ENCODE results near the gene ROM1. TPM values are rescaled to one million over a fixed set of nuclear protein-coding genes. Genes with fewer than 3 reads are reported as not detected.
"Not testable (repeated sequence)": the region's sequence is repeated elsewhere in the genome, so short reads cannot be mapped to it uniquely, and the experiment has no call there.

Gene ROM1
- polyA plus RNA-seq, 3 donors: 0.51 to 1.4 (median 0.75) TPM

GRCh38 chr11:62567018-62567633 lies 45.9 kb upstream of the ROM1 start:
- Histone ChIP-seq H2AFZ (ENCODE audit: insufficient read depth, low read depth, low read length, poor library complexity, severe bottlenecking) (no peak overlapping the region), H3K27me3 (ENCODE audit: control insufficient read depth in 2 of 2, insufficient read depth in 2 of 2, low read length in 2 of 2) (no peaks in the 10 kb centered on the region), H3K4me1 (ENCODE audit: control insufficient read depth in 1 of 2, insufficient read depth in 2 of 2, low read length in 2 of 2) (peaks cover 0 to 15% of the 10 kb centered on the region in 2 donors), H3K27ac (ENCODE audit: low read depth in 1 of 2, low read length in 2 of 2) (peak overlapping the region in 1 of 2 donors; percentile 59), H3K9ac (ENCODE audit: insufficient read depth, low read length, poor library complexity, severe bottlenecking) (no peak overlapping the region), H3K4me2 (replicated peaks; ENCODE audit: extremely low read depth, low read length, poor library complexity, severe bottlenecking) (no peak overlapping the region), H4K20me1 (ENCODE audit: insufficient read depth, low read length) (peaks cover 68% of the 10 kb centered on the region), H3K79me2 (ENCODE audit: insufficient read depth, low read length) (peaks cover 93% of the 10 kb centered on the region), H3K4me3 (replicated peaks in 1 of 3; ENCODE audit: low read depth in 2 of 3, low read length in 3 of 3) (no peak overlapping the region), H3K36me3 (replicated peaks in 1 of 2; ENCODE audit: control insufficient read depth in 1 of 2, insufficient read depth in 2 of 2, low read length in 2 of 2) (peaks cover 80 to 88% of the 10 kb centered on the region in 2 donors), H3K9me3 (replicated peaks in 1 of 2; ENCODE audit: control insufficient read depth in 1 of 2, insufficient read depth in 1 of 2, low read length in 2 of 2) (no peaks in the 10 kb centered on the region)
- Mint-ChIP-seq H3K36me3 (peaks cover 72 to 96% of the 10 kb centered on the region in 2 donors), H3K9me3 (no peaks in the 10 kb centered on the region), H3K4me3 (peak overlapping the region in 1 of 2 donors; percentile 39), H3K27me3 (ENCODE audit: low read depth in 3 of 3) (peaks cover 0 to 2% (median 0%) of the 10 kb centered on the region in 3 donors), H3K27ac (peak overlapping the region in 5 of 7 donors; percentile 15 to 81 (median 56)), H3K4me1 (peaks cover 24% of the 10 kb centered on the region)
- DNase-seq: no peak
- TF ChIP-seq CTCF (IDR thresholded peaks at IDR 0.05): no peak
- intact Hi-C loops (cut with micrococcal nuclease): loop anchor here in 1 of 2 donors (5.0 kb wide), 1 partner anchor 35 kb away; no protein-coding TSS in a partner anchor
- 83% methylated on average over 2 of the region's 8 CpGs for WGBS (ENCODE audit: insufficient coverage)

GRCh38 chr11:62569611-62570010 lies 43.4 kb upstream of the ROM1 start:
- Histone ChIP-seq H3K4me2 (replicated peaks; ENCODE audit: extremely low read depth, low read length, poor library complexity, severe bottlenecking) (no peak overlapping the region), H3K4me3 (replicated peaks in 1 of 3; ENCODE audit: low read depth in 2 of 3, low read length in 3 of 3) (no peak overlapping the region), H3K4me1 (ENCODE audit: control insufficient read depth in 1 of 2, insufficient read depth in 2 of 2, low read length in 2 of 2) (peaks cover 12 to 29% of the 10 kb centered on the region in 2 donors), H3K9ac (ENCODE audit: insufficient read depth, low read length, poor library complexity, severe bottlenecking) (no peak overlapping the region), H3K27me3 (ENCODE audit: control insufficient read depth in 2 of 2, insufficient read depth in 2 of 2, low read length in 2 of 2) (no peaks in the 10 kb centered on the region), H3K79me2 (ENCODE audit: insufficient read depth, low read length) (peaks cover 89% of the 10 kb centered on the region), H3K27ac (ENCODE audit: low read depth in 1 of 2, low read length in 2 of 2) (no peak overlapping the region), H2AFZ (ENCODE audit: insufficient read depth, low read depth, low read length, poor library complexity, severe bottlenecking) (no peak overlapping the region), H3K36me3 (replicated peaks in 1 of 2; ENCODE audit: control insufficient read depth in 1 of 2, insufficient read depth in 2 of 2, low read length in 2 of 2) (peaks cover 65 to 72% of the 10 kb centered on the region in 2 donors), H4K20me1 (ENCODE audit: insufficient read depth, low read length) (peaks cover 70% of the 10 kb centered on the region), H3K9me3 (replicated peaks in 1 of 2; ENCODE audit: control insufficient read depth in 1 of 2, insufficient read depth in 1 of 2, low read length in 2 of 2) (no peaks in the 10 kb centered on the region)
- no peak for TF ChIP-seq CTCF (IDR thresholded peaks at IDR 0.05)
- H3K4me1 Mint-ChIP-seq: peaks cover 39% of the 10 kb centered on the region
- no CpG with 5 or more reads among the region's 1 CpG for WGBS (ENCODE audit: insufficient coverage)
- peaks cover 63 to 77% of the 10 kb centered on the region in 2 donors for H3K36me3 Mint-ChIP-seq
- no peak overlapping the region for H3K27ac Mint-ChIP-seq
- peaks cover 0 to 2% (median 0%) of the 10 kb centered on the region in 3 donors for H3K27me3 Mint-ChIP-seq (ENCODE audit: low read depth in 3 of 3)
- no peak for DNase-seq
- no peak overlapping the region for H3K4me3 Mint-ChIP-seq
- intact Hi-C loops (cut with micrococcal nuclease): loop anchor here in 1 of 2 donors (5.0 kb wide), 1 partner anchor 37 kb away; no protein-coding TSS in a partner anchor
- peaks cover 0 to 2% (median 0%) of the 10 kb centered on the region in 7 donors for H3K9me3 Mint-ChIP-seq

GRCh38 chr11:62570903-62571302 lies 42.2 kb upstream of the ROM1 start:
- H3K4me3 ChIP-seq (replicated peaks in 1 of 3; ENCODE audit: low read depth in 2 of 3, low read length in 3 of 3); H3K9me3 Mint-ChIP-seq; H3K27ac ChIP-seq (ENCODE audit: low read depth in 1 of 2, low read length in 2 of 2); H3K27me3 Mint-ChIP-seq (ENCODE audit: low read depth in 3 of 3); H3K27me3 ChIP-seq (ENCODE audit: control insufficient read depth in 2 of 2, insufficient read depth in 2 of 2, low read length in 2 of 2); H3K4me2 ChIP-seq (replicated peaks; ENCODE audit: extremely low read depth, low read length, poor library complexity, severe bottlenecking); H3K9me3 ChIP-seq (replicated peaks in 1 of 2; ENCODE audit: control insufficient read depth in 1 of 2, insufficient read depth in 1 of 2, low read length in 2 of 2); intact Hi-C loops (cut with micrococcal nuclease); H2AFZ ChIP-seq (ENCODE audit: insufficient read depth, low read depth, low read length, poor library complexity, severe bottlenecking); DNase-seq; H3K9ac ChIP-seq (ENCODE audit: insufficient read depth, low read length, poor library complexity, severe bottlenecking); H3K4me3 Mint-ChIP-seq: not testable (repeated sequence)
- WGBS (ENCODE audit: insufficient coverage): 84% methylated on average over 4 of the region's 5 CpGs
- peak overlapping the region in 3 of 7 donors; percentile 33 to 72 (median 59) for H3K27ac Mint-ChIP-seq
- peaks cover 55 to 63% of the 10 kb centered on the region in 2 donors for H3K36me3 ChIP-seq (replicated peaks in 1 of 2; ENCODE audit: control insufficient read depth in 1 of 2, insufficient read depth in 2 of 2, low read length in 2 of 2)
- H3K4me1 ChIP-seq (ENCODE audit: control insufficient read depth in 1 of 2, insufficient read depth in 2 of 2, low read length in 2 of 2): peaks cover 22 to 42% of the 10 kb centered on the region in 2 donors
- H3K4me1 Mint-ChIP-seq: peaks cover 50% of the 10 kb centered on the region
- H3K79me2 ChIP-seq (ENCODE audit: insufficient read depth, low read length): peaks cover 89% of the 10 kb centered on the region
- H3K36me3 Mint-ChIP-seq: peaks cover 51 to 70% of the 10 kb centered on the region in 2 donors
- peaks cover 59% of the 10 kb centered on the region for H4K20me1 ChIP-seq (ENCODE audit: insufficient read depth, low read length)

Measured in CD14-positive monocyte (primary cell).